Measurements from ENCODE around the gene TEAD1. TPM values are rescaled to one million over a fixed set of nuclear protein-coding genes. Genes with fewer than 3 reads are reported as not detected.

The TEAD1 gene
- total RNA-seq, 6 donors from 2014 or later: 53.5 to 141 (median 80.2) TPM

- H3K36me3 ChIP-seq: no peaks in the 10 kb centered on the region
- no peak overlapping the region for H3K27ac ChIP-seq
- H3K9me3 ChIP-seq: no peaks in the 10 kb centered on the region
- no peak overlapping the region for H3K4me3 ChIP-seq
- no peaks in the 10 kb centered on the region for H3K27me3 ChIP-seq
- no peak for ATAC-seq (ENCODE audit: low FRiP score in 2 of 2)
- H3K4me1 ChIP-seq: peaks cover 5 to 6% (median 6%) of the 10 kb centered on the region in 4 donors
- DNase-seq: no peak
- no peak for TF ChIP-seq EP300 (IDR thresholded peaks at IDR 0.05)
- TF ChIP-seq POLR2A (IDR thresholded peaks at IDR 0.05): no peak
- 75 to 78% methylated on average over 5 of the region's 5 CpGs for WGBS, 2 donors
Measured at GRCh38 chr11:12777208-12777874, 103.1 kb downstream of the TEAD1 start.

- ATAC-seq (ENCODE audit: low FRiP score in 2 of 2): no peak
- H3K4me3 ChIP-seq: no peak overlapping the region
- H3K27me3 ChIP-seq: no peaks in the 10 kb centered on the region
- DNase-seq: no peak
- H3K4me1 ChIP-seq: peaks cover 5 to 6% (median 6%) of the 10 kb centered on the region in 4 donors
- 33 to 35% methylated on average over 2 of the region's 2 CpGs for WGBS, 2 donors
- H3K27ac ChIP-seq: no peak overlapping the region
- H3K9me3 ChIP-seq: no peaks in the 10 kb centered on the region
- H3K36me3 ChIP-seq: no peaks in the 10 kb centered on the region
- no peak for TF ChIP-seq CTCF (IDR thresholded peaks at IDR 0.05)
- no peak for TF ChIP-seq POLR2A (IDR thresholded peaks at IDR 0.05)
- TF ChIP-seq POLR2AphosphoS5 (IDR thresholded peaks at IDR 0.05): no peak
- no peak for TF ChIP-seq EP300 (IDR thresholded peaks at IDR 0.05)
Measured at GRCh38 chr11:12778240-12778905, 104.2 kb downstream of the TEAD1 start.

GRCh38 chr11:12783765-12784164, 109.5 kb downstream of the TEAD1 start:
- 94% methylated on average over 2 of the region's 2 CpGs for WGBS, 2 donors
- Histone ChIP-seq H3K4me3 (no peak overlapping the region), H3K36me3 (no peaks in the 10 kb centered on the region), H3K9me3 (no peaks in the 10 kb centered on the region), H3K27me3 (no peaks in the 10 kb centered on the region), H3K4me1 (no peaks in the 10 kb centered on the region), H3K27ac (no peak overlapping the region)
- DNase-seq: no peak
- TF ChIP-seq POLR2A (IDR thresholded peaks at IDR 0.05): no peak
- ATAC-seq (ENCODE audit: low FRiP score in 2 of 2): no peak

GRCh38 chr11:12784445-12784844, 110.2 kb downstream of the TEAD1 start:
- Histone ChIP-seq H3K4me1 (no peaks in the 10 kb centered on the region), H3K36me3 (no peaks in the 10 kb centered on the region), H3K9me3 (no peaks in the 10 kb centered on the region), H3K27me3 (no peaks in the 10 kb centered on the region), H3K4me3 (no peak overlapping the region), H3K27ac (no peak overlapping the region)
- 25 to 29% methylated on average over 3 of the region's 3 CpGs for WGBS, 2 donors
- DNase-seq (no peak), ATAC-seq (ENCODE audit: low FRiP score in 2 of 2) (no peak)
- TF ChIP-seq CTCF (IDR thresholded peaks at IDR 0.05) (no peak), POLR2A (IDR thresholded peaks at IDR 0.05) (no peak), EP300 (IDR thresholded peaks at IDR 0.05) (no peak), POLR2AphosphoS5 (IDR thresholded peaks at IDR 0.05) (no peak)

GRCh38 chr11:12784987-12785386, 110.8 kb downstream of the TEAD1 start:
- DNase-seq (peak in 1 of 2 donors; percentile 18), ATAC-seq (ENCODE audit: low FRiP score in 2 of 2) (peak in 1 of 2 donors; percentile 31)
- Histone ChIP-seq H3K9me3 (no peaks in the 10 kb centered on the region), H3K27ac (no peak overlapping the region), H3K4me1 (no peaks in the 10 kb centered on the region), H3K27me3 (no peaks in the 10 kb centered on the region), H3K36me3 (no peaks in the 10 kb centered on the region), H3K4me3 (no peak overlapping the region)
- TF ChIP-seq POLR2AphosphoS5 (IDR thresholded peaks at IDR 0.05) (no peak), CTCF (IDR thresholded peaks at IDR 0.05) (no peak), EP300 (IDR thresholded peaks at IDR 0.05) (no peak), POLR2A (IDR thresholded peaks at IDR 0.05) (no peak)
- 84 to 88% methylated on average over 3 to 5 of the region's 5 CpGs for WGBS, 2 donors
